Stimulated activated CD4-positive, alpha-beta T cell treated with anti-CD3 and anti-CD28 coated beads, Interleukin-1b, Interleukin-23, amount 100 ng/mL, for 48 hours (primary cell): ENCODE data around the gene CDC14B.
"Not testable (repeated sequence)": the region's sequence is repeated elsewhere in the genome, so short reads cannot be mapped to it uniquely, and the experiment has no call there.

Experiments used
- DNase-seq: peaks from one replicate; pipeline ENCODE4 v3.0.0-alpha.2; 2020

Gene CDC14B

GRCh38 chr9:96619491-96620180, at the start of gene CDC14B:
CDC14B (minus strand) TSS chr9:96619843; CDS start chr9:96619378, 465 bp downstream.
- peak; percentile 84 for DNase-seq

- no peak for DNase-seq
Observed at GRCh38 chr9:96668868-96669534, 49.4 kb upstream of the CDC14B start.

- DNase-seq: no peak
Observed at GRCh38 chr9:96667363-96667728, 47.7 kb upstream of the CDC14B start.

- DNase-seq: not testable (repeated sequence)
Observed at GRCh38 chr9:96666653-96667362, 47.2 kb upstream of the CDC14B start.

GRCh38 chr9:96665789-96666188, 46.1 kb upstream of the CDC14B start:
- no peak for DNase-seq

GRCh38 chr9:96663506-96664120, 44.0 kb upstream of the CDC14B start:
- no peak for DNase-seq

GRCh38 chr9:96661711-96662110, 42.1 kb upstream of the CDC14B start:
- DNase-seq: no peak

- no peak for DNase-seq
Observed at GRCh38 chr9:96660692-96661248, 41.1 kb upstream of the CDC14B start.

GRCh38 chr9:96655198-96655851, 35.7 kb upstream of the CDC14B start, which contains the start of gene PRXL2C:
PRXL2C (minus strand) TSS chr9:96655317; CDS start chr9:96655281, 36 bp downstream.
- peak; percentile 78 for DNase-seq

GRCh38 chr9:96654450-96655197, 35.0 kb upstream of the CDC14B start:
- peak; percentile 59 for DNase-seq

- no peak for DNase-seq
Observed at GRCh38 chr9:96651626-96652025, 32.0 kb upstream of the CDC14B start.

GRCh38 chr9:96649620-96650324, 30.1 kb upstream of the CDC14B start:
- DNase-seq: no peak

GRCh38 chr9:96646081-96646991, 26.7 kb upstream of the CDC14B start:
- DNase-seq: no peak

- no peak for DNase-seq
Observed at GRCh38 chr9:96644137-96644536, 24.5 kb upstream of the CDC14B start.

GRCh38 chr9:96641514-96641913, 21.9 kb upstream of the CDC14B start:
- DNase-seq: no peak

GRCh38 chr9:96638606-96639364, 19.1 kb upstream of the CDC14B start:
- no peak for DNase-seq

GRCh38 chr9:96636368-96636767, 16.7 kb upstream of the CDC14B start:
- no peak for DNase-seq

- not testable (repeated sequence) for DNase-seq
Observed at GRCh38 chr9:96633579-96633978, 13.9 kb upstream of the CDC14B start.

GRCh38 chr9:96626912-96627311, 7.3 kb upstream of the CDC14B start:
- no peak for DNase-seq
